GM10266 (cell line): Measurements from ENCODE around the gene TIMELESS.
A peak's percentile ranks its signal among the peaks of the same experiment; 100 is the strongest.

Source experiments
- DNase-seq: peaks from one replicate; pipeline ENCODE4 v3.0.0; 2012; ENCODE audit errors: extremely low spot score
- TF ChIP-seq, protein P1 (sequence below): IDR thresholded peaks from 2 replicates; pipeline ENCODE4 v1.5.1; 2012; ENCODE audit warnings: mild to moderate bottlenecking, low read depth; ENCODE audit not compliant: control insufficient read depth, insufficient read depth; ENCODE audit errors: missing control alignments

The TIMELESS gene

DNA sequence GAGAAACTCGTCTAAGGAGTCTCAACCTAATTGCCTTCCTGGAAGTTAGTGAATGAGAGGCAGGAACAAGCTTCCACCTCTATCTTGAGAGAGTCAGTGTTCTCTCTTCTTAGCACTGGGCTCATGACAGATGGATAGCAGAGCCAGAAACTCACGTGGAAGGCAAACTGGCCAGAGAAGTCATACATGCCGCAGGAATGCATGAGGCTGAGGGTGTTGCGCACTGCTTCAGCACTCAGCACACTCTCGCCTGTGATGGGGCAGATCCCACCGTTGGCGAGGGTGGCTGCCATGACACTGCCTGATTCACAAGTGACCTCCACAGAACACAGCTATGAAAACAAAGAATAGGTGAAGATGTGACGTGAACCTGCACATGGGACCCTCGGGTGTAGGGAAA, 25.2 kb upstream of the TIMELESS start:
- DNase-seq: no peak
- TF ChIP-seq, protein P1, sequence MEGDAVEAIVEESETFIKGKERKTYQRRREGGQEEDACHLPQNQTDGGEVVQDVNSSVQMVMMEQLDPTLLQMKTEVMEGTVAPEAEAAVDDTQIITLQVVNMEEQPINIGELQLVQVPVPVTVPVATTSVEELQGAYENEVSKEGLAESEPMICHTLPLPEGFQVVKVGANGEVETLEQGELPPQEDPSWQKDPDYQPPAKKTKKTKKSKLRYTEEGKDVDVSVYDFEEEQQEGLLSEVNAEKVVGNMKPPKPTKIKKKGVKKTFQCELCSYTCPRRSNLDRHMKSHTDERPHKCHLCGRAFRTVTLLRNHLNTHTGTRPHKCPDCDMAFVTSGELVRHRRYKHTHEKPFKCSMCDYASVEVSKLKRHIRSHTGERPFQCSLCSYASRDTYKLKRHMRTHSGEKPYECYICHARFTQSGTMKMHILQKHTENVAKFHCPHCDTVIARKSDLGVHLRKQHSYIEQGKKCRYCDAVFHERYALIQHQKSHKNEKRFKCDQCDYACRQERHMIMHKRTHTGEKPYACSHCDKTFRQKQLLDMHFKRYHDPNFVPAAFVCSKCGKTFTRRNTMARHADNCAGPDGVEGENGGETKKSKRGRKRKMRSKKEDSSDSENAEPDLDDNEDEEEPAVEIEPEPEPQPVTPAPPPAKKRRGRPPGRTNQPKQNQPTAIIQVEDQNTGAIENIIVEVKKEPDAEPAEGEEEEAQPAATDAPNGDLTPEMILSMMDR: no peak

DNA sequence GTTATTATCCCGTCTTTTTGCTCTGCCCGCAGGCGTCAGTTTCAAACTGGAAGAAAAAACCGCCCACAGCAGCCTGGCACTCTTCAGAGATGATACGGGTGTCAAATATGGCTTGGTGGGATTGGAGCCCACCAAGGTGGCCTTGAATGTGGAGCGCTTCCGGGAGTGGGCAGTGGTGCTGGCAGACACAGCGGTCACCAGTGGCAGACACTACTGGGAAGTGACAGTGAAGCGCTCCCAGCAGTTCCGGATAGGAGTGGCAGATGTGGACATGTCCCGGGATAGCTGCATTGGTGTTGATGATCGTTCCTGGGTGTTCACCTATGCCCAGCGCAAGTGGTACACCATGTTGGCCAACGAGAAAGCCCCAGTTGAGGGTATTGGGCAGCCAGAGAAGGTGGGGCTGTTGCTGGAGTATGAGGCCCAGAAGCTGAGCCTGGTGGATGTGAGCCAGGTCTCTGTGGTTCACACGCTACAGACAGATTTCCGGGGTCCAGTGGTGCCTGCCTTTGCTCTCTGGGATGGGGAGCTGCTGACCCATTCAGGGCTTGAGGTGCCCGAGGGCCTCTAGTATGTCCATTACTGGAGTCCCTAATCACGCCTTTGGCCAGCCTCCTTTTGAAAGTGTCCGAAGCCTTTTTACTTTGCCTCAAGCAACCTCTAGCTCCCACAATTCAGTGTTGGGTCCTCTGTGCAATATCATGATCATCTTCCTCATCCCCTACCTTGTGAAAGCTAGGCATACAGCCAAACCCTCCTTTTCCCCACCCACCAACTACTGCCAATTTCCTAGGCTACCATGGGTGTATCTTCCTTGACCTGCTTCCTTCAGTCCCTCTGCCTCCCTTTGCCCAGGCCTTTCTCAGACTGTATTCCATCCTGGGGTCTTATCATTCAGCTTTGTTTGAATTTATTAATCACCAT, 20.0 kb upstream of the TIMELESS start:
- no peak for DNase-seq
- TF ChIP-seq, protein P1: no peak

DNA sequence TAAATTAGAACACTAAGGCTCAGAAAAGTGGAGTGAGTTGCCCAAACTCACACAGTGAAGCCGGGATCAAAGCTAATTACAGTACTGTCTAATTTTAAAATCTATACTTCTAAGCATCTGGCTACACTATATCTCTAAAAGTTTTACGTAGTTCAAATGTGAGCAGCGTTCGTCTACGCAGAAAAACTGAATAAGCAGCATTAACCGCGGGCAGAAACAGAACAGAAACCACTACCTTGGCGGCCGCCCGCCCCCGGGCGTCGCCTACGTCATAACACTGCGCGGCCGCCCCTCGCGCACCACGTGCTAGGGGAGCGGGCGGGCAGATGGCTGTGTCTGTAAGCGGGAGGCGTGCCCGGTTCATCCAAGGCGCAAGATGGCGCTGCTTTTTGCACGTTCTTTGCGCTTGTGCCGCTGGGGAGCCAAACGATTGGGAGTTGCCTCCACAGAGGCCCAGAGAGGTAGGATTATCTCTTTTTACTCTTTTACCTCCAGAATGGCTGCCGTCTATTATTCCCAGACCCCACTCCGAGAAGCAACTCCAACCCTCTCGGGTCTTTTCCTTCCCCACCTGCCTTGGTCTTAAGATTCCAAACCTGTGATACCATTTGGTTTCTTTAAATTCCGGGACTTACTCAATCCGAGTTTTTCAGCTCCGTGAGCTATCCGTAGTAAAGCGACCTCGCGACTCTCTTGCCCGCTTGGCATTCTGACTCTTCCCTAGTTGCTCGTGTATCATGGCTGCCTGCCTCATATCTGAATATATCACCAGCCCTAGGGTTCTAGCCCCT, 19.2 kb upstream of the TIMELESS start, which contains the start of gene SPRYD4:
SPRYD4 (plus strand) TSS at position 363 of the 791 bp plus-strand sequence; CDS start at position 377, 14 bp downstream.
- peak; percentile 92 for DNase-seq
- TF ChIP-seq, protein P1: peak; percentile 74

DNA sequence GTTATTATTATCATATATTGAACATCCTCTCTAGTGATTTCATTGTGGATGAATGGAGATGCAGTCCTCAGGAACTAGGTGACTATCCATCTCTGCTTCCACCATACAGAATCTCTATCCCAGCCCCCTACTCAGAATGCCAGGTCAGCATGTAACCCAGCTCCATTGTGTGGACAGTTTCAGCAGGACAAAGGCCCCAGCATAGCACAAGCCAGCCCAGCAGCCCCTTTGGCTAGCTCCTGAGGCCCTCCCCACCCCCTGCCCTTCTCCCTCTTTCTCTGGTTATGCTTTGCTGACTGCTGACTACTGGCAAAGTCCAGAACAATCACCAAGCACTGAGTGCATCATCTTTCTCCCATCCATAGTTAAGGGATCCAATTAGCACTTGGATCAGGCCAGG, 13.3 kb upstream of the TIMELESS start:
- TF ChIP-seq, protein P1: no peak
- no peak for DNase-seq

DNA sequence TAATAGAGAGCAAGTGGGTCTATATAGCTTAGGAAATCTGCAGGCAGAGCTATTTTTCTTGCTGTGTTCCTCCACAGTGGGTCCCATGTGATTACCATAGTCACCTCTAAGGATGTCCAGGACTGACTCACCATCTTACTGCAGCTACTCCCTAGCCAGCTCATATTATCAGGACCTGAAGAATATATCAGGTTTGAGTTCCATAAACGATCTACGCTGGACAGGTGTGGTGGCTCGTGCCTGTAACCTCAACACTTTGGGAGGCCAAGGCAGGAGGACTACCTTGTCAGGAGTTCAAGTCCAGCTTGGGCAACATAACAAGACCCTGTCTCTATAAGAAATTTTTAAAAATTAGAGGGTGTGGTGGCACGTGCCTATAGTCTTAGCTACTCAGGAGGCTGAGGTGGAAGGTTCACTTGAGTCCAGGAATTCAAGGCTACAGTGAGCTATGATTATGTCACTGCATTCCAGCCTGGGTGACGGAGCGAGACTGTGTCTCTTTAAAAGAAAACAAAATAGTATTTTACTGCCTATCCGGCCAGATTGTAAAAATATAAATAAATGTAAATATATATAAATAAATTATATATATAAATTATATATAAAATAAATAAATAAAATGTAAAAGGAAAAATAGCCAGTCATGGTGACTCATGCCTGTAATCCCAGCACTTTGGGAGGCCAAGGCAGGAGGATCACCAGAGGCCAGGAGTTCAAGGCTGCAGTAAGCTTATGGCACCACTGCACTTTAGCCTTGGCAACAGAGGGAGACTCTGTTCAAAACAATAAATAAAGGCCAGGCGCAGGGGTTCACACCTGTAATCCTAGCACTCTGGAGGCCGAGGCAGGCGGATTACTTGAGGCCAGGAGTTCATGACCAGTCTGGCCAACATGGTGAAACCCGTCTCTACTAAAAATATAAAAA, 12.3 kb upstream of the TIMELESS start:
- no peak for DNase-seq
- TF ChIP-seq, protein P1: no peak

DNA sequence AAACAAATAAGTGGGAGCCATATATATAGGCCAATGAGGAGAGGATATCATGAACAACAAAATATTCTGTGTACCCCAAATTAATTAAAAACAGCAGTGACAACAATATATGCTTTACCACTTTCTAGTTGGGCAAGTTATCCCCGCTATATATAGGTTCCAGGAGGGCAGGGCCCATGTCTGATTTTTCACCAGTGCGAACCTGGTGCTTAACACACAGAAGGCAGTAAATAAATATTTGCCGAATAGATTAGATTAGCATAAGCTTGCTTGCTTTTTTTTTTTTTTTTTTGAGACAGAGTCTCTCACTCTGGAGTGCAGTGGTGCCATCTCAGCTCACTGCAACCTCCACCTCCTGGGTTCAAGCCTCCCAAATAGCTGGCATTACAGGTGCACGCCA, 8.6 kb upstream of the TIMELESS start:
- TF ChIP-seq, protein P1: no peak
- no peak for DNase-seq
